Measurements from ENCODE around the gene KRTAP1-4. TPM values are rescaled to one million over a fixed set of nuclear protein-coding genes. Genes with fewer than 3 reads are reported as not detected.
"Not testable (repeated sequence)": the region's sequence is repeated elsewhere in the genome, so short reads cannot be mapped to it uniquely, and the experiment has no call there.

KRTAP1-4 gene, protein sequence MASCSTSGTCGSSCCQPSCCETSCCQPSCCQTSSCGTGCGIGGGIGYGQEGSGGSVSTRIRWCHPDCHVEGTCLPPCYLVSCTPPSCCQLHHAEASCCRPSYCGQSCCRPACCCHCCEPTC
- total RNA-seq (2014; rRNA removed; shearing (Covaris generic)): not detected in 2 replicates
- polyA plus RNA-seq (2014; cell fraction: nucleus; rRNA removed): not detected in 2 replicates

DNA sequence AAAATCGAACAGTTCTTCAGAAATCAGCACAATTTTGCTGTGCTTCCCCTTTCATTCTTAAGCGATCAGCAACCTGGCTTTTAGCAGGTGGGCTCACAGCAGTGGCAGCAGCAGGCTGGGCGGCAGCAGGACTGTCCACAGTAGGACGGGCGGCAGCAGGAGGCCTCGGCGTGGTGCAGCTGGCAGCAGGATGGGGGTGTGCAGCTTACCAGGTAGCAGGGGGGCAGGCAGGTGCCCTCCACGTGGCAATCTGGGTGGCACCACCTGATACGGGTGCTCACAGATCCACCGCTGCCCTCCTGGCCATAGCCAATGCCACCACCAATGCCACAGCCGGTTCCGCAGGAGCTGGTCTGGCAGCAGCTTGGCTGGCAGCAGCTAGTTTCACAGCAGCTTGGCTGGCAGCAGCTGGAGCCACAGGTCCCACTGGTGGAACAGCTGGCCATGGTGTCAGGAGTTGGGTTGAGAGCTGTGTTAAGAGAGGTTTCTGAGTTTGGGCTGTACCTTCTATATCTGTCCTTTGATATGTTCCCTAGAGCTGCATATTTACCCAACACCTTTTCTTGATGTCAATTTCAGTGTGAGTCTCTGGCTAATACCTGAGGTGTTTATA lies at the start of gene KRTAP1-4:
TSS of gene KRTAP1-4 (minus strand) at position 563 of the 613 bp plus-strand sequence. CDS start at position 446, 117 bp downstream.
- DNase-seq (ENCODE audit: extremely low read depth, low read depth): no peak

DNA sequence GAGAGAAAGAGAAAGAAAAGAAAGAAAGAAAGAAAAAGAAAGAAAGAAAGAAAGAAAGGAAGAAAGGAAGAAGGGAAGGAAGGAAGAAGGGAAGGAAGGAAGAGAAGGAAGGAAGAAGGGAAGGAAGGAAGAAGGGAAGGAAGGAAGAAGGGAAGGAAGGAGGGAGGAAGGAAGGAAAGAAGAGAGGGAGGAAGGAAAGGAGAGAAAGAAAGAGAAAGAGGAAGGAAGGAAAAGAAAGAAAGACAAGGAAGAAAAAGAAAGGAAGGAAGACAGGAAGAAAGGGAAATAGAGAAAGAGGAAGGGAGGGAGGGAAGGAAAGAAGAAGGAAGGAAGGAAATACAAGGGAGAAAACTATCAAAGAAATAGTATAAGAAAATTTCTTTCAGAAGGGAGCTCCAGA lies 46.8 kb upstream of the KRTAP1-4 start:
- no peak for DNase-seq (ENCODE audit: extremely low read depth, low read depth)

DNA sequence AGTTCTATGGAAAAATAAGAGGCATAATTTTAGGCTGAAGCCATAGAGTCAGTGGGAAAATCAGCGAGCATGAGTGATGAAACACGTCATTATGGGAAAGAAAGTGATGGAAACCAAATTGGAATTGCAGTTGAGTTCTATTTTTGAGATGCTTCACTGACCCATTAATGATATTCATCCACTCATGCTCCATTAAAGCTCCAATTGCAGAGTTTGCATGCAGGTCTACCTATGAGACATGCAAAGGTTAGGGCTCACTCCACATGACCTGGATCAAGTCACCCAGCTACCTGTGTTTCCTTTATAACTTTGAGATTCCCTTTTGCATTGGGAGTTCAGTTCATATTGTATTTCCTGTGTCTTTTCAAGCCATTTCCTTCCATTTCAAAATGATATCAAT lies 43.7 kb upstream of the KRTAP1-4 start:
- no peak for DNase-seq (ENCODE audit: extremely low read depth, low read depth)

DNA sequence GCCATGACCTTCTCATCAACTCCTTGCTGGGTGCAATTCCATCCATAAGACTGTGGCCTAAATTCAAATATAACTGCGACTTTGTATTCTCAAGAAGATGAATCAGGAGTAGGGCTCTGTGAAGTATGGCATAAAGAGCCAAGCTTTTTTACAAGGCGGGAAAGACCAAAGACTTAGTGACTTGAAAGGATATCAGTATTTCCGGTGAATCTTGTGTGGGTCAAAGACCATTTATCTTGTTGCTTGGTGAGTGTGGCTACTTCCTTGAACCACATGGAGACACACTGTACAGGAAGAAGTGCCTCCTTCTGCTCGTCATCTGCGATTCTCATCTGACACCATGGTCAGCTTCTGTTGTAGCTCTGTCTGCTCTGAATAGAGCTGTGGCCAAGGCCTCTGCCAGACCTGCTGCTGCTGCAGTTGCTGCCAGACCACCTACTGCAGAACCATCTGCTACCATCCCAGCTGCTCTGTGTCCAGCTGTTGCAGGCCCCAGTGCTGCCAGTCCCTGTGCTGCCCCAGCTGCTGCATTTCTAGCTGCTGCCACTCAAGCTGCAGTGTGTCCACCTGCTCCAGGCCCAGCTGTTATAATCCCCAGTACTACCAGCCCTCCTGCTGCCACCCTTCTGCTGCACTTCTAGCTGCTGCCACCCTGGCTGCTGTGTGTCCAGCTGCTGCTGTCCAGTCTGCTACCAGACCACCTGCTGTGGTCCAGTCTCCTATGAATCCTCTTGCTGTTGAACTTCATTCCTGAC lies 41.8 kb upstream of the KRTAP1-4 start:
- DNase-seq (ENCODE audit: extremely low read depth, low read depth): no peak

DNA sequence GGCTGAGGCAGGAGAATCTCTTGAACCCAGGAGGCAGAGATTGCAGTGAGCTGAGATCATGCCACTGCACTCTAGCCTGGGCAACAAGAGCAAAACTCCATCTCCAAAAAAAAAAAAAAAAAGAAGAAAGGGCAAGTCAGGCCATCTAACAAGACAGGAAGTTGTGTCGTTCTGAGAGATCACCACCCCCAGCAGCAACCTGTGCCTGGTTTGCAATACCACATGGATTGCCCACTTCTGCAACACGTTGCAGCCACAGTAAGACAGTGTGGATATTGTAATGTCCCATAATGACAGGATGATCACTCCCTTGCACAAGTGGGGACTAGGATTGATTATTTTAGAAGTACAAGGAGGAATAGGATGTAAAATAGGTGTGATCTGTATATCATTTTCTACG lies 39.0 kb upstream of the KRTAP1-4 start:
- no peak for DNase-seq (ENCODE audit: extremely low read depth, low read depth)

DNA sequence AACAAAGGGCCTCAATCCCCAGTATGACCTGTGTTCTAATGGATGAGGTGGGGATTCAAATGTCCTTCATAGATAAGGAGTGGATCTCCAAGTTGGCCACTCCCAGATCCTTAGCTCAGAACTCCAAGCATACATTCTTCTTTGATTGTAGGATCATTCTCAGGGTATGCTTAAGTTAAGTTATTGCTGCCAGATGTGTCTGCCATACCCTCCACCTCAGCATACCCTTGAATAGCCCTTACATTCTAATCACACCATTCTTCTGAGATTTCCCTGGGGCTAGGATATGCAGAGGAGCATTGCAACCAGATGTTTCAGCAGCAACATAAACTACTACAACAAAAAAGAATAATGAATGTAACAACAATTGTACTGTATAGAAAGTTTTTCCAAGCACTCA lies 37.3 kb upstream of the KRTAP1-4 start:
- DNase-seq (ENCODE audit: extremely low read depth, low read depth): no peak

DNA sequence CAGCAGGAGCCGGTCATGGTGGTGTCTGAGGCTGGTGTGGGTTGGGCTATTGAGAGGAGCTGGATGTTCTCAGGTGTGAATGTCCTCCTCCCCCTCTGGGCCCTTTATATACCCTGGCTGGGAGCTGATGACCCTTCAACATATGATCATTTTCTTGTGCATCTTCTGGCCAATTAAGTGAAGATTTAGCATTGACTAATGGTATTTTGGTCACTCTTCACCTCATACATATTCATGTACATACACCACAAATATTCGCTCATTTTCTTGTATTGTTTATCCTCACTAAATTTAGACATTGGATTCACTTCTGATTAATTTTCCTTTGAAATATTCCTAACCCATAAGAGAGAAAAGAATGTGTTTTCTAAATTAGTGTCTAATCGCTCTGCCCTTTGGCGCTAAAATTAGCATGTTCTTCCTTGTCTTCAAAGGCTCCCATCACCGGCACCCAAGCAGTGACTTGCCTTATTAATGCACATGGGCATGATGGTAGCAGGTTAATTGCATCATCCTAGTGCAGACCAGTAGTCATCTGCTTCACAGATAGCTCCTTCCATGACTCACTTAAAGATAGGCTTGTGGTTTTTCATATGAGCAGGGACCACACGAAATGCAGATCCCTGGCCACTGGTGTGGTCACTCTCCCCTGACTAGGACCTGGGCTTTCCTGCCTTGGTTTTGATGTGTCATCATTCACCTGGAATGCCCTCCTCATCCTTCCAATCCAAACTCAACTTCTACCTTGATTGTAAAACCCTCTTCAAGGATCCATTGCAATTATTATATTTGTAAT lies 36.0 kb upstream of the KRTAP1-4 start, which contains the start of gene KRTAP2-4:
TSS of gene KRTAP2-4 (minus strand) at position 51 of the 796 bp plus-strand sequence. CDS start at position 17, 34 bp downstream.
- no peak for DNase-seq (ENCODE audit: extremely low read depth, low read depth)

DNA sequence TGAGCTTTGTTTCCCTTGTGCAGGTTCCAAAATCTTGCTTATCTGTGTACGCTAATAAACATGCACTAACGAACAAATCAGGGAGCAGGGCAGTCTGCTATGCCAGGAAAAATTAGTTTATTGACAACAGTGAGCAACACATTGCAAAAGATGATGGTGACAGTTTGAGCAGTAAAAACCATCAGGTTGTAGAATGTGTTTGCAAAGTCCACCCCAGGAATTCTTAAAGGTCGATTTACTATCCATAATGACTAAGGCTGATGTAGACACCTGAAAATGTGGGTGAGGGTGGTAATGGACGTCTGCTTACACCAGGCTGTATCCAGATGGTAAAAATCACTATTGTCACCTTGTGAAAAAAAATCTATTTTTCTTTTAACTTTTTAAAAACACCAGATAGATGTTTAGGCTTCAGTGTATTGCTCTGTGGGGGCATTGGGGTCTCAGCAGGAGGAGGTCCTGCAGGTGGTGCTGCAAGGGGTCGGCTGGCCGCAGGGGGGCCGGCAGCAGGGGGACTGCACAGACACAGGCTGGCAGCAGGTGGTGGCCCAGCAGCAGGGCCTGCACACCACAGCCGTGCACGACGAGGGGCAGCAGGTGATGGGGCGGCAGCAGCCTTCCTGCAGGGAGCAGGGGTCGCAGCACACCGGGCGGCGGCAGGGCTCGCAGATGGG lies 35.2 kb upstream of the KRTAP1-4 start:
- DNase-seq (ENCODE audit: extremely low read depth, low read depth): not testable (repeated sequence)

DNA sequence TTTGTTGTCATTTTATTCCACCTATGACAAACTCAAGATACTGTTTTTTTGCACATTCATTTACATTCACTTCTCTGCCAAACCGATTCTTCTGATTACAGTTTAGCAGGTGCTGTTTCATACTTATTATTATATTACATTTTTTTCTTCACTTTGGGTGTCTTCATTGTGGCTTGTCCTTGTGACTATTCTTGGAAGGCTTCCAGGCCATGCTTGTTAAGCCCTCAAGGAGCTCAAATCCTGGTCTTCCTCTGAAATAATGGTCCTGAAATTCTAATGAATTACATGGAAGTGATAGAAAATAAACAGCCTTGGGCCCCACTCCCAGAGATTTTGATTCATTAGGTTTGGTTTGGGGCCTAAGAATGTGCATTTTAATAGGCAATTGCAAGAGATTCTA lies 34.3 kb upstream of the KRTAP1-4 start:
- no peak for DNase-seq (ENCODE audit: extremely low read depth, low read depth)

DNA sequence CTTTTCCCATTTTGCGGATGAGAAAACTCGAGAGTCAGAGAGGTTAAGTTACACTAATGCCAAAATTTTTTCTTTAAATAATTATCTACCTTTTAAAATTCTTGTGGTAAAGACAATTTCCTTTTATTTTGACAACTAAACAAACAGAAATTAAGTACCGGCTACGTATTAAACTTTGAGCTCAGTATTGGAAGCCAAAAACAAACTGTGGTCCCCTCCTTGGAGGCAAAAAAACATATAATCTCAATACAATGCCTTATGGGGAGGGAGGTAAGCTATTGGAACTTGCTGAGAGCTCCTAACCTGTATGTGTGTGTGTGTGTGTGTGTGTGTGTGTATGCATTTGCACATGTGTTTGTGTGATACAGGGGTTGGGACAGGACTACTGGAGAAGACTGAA lies 33.5 kb upstream of the KRTAP1-4 start:
- DNase-seq (ENCODE audit: extremely low read depth, low read depth): no peak

DNA sequence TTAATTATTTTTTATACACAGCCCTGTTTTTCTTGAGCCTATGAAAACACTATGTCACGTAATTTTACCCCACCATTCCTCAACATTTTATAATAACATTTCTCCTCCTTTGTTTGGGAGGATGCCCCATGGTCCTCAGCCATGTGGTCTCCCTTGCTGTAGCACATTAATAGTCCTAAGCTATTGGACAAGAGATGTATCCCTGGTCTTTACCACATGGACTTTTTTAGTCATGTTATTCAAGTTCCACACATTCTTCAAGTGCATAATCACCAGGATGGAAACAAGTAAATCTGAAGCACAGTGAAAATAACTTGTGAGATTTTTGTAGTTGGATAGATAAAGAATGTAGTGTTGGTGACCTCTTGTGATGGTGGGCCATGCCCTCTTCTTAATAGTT lies 32.0 kb upstream of the KRTAP1-4 start:
- no peak for DNase-seq (ENCODE audit: extremely low read depth, low read depth)

DNA sequence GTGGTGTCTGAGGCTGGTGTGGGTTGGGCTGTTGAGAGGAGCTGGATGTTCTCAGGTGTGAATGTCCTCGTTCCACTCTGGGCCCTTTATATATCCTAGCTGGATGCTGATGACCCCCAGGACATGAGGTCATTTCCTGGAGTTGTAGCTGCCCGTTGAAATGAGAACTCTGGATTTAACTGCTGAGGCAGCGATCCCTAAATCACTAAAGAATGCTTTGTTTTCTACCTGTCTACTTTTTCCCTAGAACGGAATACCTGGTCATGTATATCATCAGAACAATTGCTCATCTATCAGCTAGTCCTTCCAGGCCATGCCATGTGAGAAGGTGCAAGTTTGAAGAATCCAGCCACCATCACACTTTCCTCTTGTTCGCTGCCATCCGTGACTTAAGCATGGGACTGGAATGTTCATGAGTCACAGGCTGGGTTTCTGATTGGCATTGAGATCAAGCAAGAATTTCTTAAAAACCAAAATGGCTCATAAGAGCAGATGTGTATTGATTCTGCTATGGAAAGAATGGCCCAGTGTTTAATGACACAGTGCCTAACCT lies 30.1 kb upstream of the KRTAP1-4 start, which contains the start of gene KRTAP2-3:
TSS of gene KRTAP2-3 (minus strand) at position 63 of the 553 bp plus-strand sequence. CDS start 64 bp downstream, outside the sequence.
- no peak for DNase-seq (ENCODE audit: extremely low read depth, low read depth)

DNA sequence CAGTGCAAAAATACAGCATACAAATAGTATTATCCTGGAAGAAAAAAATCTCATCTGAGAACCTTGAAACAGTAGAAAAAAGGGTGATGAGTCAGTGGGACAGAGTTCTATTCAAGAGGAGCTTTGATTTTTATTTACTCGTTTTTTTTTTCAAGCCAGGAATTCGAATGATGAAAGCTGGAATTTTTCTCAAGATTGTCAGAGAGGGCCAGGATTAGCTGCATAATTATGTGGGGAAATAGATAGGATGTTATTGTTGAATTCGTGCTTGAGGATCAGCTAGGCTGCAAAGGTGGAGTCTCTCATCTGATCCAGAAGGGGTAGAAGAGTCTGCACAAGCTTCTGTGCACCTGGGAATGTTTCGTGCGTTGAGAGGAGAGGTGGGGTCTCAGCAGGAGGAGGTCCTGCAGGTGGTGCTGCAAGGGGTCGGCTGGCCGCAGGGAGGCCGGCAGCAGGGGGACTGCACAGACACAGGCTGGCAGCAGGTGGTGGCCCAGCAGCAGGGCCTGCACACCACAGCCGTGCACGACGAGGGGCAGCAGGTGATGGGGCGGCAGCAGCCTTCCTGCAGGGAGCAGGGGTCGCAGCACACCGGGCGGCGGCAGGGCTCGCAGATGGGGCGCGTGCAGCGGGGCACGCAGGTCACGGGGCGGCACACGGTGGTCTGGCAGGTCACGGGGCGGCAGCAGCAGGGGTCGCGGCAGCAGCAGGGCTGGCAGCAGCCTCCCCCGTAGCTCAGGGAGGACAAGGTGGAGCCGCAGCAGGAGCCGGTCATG lies 29.5 kb upstream of the KRTAP1-4 start:
- not testable (repeated sequence) for DNase-seq (ENCODE audit: extremely low read depth, low read depth)

DNA sequence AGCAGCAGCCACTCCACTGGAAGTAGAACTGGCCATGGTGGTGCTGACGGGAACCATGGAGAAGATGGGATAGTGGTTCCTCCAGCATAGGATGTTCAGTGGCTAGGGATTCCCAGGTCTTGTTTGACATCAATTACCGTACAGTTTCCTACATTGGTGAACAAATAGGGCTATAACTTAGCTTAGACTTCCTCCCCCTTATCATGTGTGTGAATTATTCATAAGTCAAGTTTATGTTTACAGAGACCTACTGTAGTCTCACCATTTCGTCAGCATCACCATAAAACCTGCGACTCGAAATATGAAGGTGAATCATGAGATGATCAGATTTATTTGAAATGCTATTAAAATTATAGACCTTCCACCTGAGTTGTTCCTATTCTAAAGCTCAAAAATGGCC lies 28.7 kb upstream of the KRTAP1-4 start:
- DNase-seq (ENCODE audit: extremely low read depth, low read depth): no peak

DNA sequence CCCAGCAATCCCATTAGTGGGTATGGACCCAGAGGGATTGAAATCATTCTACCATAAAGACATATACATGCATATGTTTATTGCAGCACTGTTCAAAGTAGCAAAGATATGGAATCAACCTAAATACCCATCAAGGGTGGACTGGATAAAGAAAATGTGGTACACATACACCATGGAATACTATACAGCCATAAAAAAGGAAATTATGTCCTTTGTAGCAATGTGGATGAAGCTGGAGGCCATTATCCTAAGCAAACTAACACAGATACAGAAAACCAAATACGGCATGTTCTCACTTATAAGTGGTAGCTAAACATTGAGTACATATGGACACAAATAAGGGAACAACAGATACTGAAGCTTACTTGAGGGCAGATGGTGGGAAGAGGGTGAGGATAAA lies 27.6 kb upstream of the KRTAP1-4 start:
- no peak for DNase-seq (ENCODE audit: extremely low read depth, low read depth)

DNA sequence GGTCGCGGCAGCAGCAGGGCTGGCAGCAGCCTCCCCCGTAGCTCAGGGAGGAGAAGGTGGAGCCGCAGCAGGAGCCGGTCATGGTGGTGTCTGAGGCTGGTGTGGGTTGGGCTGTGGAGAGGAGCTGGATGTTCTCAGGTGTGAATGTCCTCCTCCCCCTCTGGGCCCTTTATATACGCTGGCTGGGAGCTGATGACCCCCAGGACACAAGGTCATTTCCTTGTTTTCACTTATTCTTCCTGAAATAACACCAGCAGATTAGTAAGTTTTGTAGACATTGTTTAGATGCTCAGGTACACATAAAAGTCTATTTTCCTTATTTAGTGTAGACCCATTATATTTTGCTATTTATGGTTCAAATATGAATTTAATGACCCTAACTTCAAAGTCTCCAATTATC lies 25.1 kb upstream of the KRTAP1-4 start, which contains the start of gene KRTAP2-2:
TSS of gene KRTAP2-2 (minus strand) at position 101 of the 400 bp plus-strand sequence. CDS start at position 82, 19 bp downstream.
- DNase-seq (ENCODE audit: extremely low read depth, low read depth): not testable (repeated sequence)

DNA sequence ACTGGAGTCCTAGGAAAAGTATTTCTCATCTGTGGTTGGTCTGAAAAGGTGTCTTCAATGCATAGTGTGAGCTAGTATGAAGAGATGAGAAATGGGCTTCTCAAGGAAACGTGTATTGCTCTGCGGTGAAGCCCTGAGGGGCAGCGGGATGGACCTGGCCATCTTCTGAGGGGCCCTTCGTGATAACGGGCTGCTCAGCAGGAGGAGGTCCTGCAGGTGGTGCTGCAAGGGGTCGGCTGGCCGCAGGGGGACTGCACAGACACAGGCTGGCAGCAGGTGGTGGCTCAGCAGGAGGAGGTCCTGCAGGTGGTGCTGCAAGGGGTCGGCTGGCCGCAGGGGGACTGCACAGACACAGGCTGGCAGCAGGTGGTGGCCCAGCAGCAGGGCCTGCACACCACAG lies 24.6 kb upstream of the KRTAP1-4 start:
- DNase-seq (ENCODE audit: extremely low read depth, low read depth): not testable (repeated sequence)

DNA sequence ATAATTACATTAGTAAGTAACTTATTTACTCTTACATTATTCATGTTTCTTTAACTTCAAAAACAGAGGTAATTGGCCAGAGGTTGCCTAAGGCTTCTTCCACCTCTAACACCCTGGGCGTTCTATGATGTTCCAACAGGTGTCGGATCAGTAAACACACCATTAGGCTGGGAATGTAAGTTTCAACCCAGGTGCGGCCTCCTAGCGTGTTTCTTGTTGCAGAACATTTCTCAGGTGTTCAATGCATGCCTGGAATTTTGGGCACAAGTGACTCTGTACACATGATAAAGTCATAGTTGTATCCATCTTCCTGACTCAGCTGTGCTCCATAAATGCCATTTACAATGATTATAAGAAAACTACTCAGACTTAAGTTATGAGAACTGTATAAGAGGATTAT lies 24.0 kb upstream of the KRTAP1-4 start:
- DNase-seq (ENCODE audit: extremely low read depth, low read depth): no peak

DNA sequence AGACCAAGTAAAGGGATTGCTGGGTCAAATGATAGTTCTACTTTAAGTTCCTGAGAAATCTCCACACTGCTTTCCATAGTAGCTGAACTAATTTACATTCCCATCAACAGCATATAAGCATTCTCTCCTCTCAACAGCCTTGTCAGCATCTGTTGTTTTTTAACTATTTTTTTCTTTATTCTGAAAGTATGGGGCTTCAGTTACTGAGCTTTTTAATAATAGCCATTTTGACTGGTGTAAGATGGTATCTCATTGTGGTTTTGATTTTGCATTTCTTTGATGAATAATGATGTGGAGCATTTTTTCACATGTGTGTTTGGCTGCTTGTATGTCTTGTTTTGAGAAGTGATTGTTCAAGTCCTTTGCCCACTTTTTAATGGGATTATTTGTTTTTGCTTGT lies 22.6 kb upstream of the KRTAP1-4 start:
- DNase-seq (ENCODE audit: extremely low read depth, low read depth): no peak

Measured in NCI-H460 (cell line).